ENCODE results near the gene PAH.

Gene PAH

GRCh38 chr12:102956738-102957327, 39.8 kb upstream of the PAH start (continued):
- TF ChIP-seq ZNF2 (tag by site-specific recombination; IDR thresholded peaks at IDR 0.05) (no peak), ZNF37A (tag by site-specific recombination; IDR thresholded peaks at IDR 0.05) (no peak), ZNF837 (tag by site-specific recombination; IDR thresholded peaks at IDR 0.05) (no peak), ZNF341 (tag by site-specific recombination; IDR thresholded peaks at IDR 0.05; ENCODE audit: low read depth) (no peak), KLF7 (tag by site-specific recombination; IDR thresholded peaks at IDR 0.05; ENCODE audit: borderline replicate concordance) (no peak), ZNF600 (tag by site-specific recombination; IDR thresholded peaks at IDR 0.05) (no peak)
- TF ChIP-seq, protein P1, sequence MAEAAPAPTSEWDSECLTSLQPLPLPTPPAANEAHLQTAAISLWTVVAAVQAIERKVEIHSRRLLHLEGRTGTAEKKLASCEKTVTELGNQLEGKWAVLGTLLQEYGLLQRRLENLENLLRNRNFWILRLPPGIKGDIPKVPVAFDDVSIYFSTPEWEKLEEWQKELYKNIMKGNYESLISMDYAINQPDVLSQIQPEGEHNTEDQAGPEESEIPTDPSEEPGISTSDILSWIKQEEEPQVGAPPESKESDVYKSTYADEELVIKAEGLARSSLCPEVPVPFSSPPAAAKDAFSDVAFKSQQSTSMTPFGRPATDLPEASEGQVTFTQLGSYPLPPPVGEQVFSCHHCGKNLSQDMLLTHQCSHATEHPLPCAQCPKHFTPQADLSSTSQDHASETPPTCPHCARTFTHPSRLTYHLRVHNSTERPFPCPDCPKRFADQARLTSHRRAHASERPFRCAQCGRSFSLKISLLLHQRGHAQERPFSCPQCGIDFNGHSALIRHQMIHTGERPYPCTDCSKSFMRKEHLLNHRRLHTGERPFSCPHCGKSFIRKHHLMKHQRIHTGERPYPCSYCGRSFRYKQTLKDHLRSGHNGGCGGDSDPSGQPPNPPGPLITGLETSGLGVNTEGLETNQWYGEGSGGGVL (tag by site-specific recombination; IDR thresholded peaks at IDR 0.05), result no peak

GRCh38 chr12:102955926-102956737, 39.1 kb upstream of the PAH start:
- ChIA-PET POLR2A (no interaction called here), CTCF (no interaction called here)
- TF ChIP-seq, protein P2, sequence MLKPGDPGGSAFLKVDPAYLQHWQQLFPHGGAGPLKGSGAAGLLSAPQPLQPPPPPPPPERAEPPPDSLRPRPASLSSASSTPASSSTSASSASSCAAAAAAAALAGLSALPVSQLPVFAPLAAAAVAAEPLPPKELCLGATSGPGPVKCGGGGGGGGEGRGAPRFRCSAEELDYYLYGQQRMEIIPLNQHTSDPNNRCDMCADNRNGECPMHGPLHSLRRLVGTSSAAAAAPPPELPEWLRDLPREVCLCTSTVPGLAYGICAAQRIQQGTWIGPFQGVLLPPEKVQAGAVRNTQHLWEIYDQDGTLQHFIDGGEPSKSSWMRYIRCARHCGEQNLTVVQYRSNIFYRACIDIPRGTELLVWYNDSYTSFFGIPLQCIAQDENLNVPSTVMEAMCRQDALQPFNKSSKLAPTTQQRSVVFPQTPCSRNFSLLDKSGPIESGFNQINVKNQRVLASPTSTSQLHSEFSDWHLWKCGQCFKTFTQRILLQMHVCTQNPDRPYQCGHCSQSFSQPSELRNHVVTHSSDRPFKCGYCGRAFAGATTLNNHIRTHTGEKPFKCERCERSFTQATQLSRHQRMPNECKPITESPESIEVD (tag by site-specific recombination; IDR thresholded peaks at IDR 0.05), result no peak
- TF ChIP-seq ZFP3 (tag by site-specific recombination; IDR thresholded peaks at IDR 0.05; ENCODE audit: low read depth), result no peak
- TF ChIP-seq, protein P3, sequence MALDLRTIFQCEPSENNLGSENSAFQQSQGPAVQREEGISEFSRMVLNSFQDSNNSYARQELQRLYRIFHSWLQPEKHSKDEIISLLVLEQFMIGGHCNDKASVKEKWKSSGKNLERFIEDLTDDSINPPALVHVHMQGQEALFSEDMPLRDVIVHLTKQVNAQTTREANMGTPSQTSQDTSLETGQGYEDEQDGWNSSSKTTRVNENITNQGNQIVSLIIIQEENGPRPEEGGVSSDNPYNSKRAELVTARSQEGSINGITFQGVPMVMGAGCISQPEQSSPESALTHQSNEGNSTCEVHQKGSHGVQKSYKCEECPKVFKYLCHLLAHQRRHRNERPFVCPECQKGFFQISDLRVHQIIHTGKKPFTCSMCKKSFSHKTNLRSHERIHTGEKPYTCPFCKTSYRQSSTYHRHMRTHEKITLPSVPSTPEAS (tag by site-specific recombination; IDR thresholded peaks at IDR 0.05), result no peak
- TF ChIP-seq FEZF1 (tag by site-specific recombination; IDR thresholded peaks at IDR 0.05), result no peak
- no peak for TF ChIP-seq ZNF701 (tag by site-specific recombination; IDR thresholded peaks at IDR 0.05)
- no peak for TF ChIP-seq ZNF544 (tag by site-specific recombination; IDR thresholded peaks at IDR 0.05)
- TF ChIP-seq ZNF248 (tag by site-specific recombination; IDR thresholded peaks at IDR 0.05), result no peak
- no peak for TF ChIP-seq ZBTB20 (tag by site-specific recombination; IDR thresholded peaks at IDR 0.05)
- TF ChIP-seq ZNF146 (tag by site-specific recombination; IDR thresholded peaks at IDR 0.05), result no peak
- TF ChIP-seq ZNF639 (tag by site-specific recombination; IDR thresholded peaks at IDR 0.05), result no peak
- no peak for TF ChIP-seq ZNF707 (tag by site-specific recombination; IDR thresholded peaks at IDR 0.05)
- TF ChIP-seq ZNF18 (tag by site-specific recombination; IDR thresholded peaks at IDR 0.05), result no peak
- no peaks in the 10 kb centered on the region for H3K36me3 ChIP-seq (ENCODE audit: control insufficient read depth in 2 of 2, insufficient read depth in 1 of 2, low read length in 2 of 2)
- H3K27ac ChIP-seq (ENCODE audit: extremely low read depth, low read depth, low read length), result no peak overlapping the region
- no peak overlapping the region for H3K4me3 ChIP-seq (ENCODE audit: low read depth, low read length)
- H3K4me1 ChIP-seq (ENCODE audit: control insufficient read depth, insufficient read depth, low read length), result no peaks in the 10 kb centered on the region
- H3K9me3 ChIP-seq (ENCODE audit: control insufficient read depth, insufficient read depth, low read depth, low read length), result no peaks in the 10 kb centered on the region
